T-helper 1 cell treated with Interleukin-12 subunit alpha and Interleukin-12 subunit beta and Interleukin-4 antibody, amounts not matched to agents 30 ng/mL and 1 ng/mL, for 36 hours (primary cell): Measurements from ENCODE around the gene E2F7. TPM values are rescaled to one million over a fixed set of nuclear protein-coding genes. Genes with fewer than 3 reads are reported as not detected.

Experiments used
- total RNA-seq: library from RNA; stranded (reverse); gene quantifications from 2 replicates; pipeline ENCODE4 v1.2.3, GENCODE V29; 2022

Gene E2F7
- total RNA-seq, 1 donor from 2014 or later, result 15.1 TPM

Other genes with a start within 250 kb of the E2F7 start
- 0.39 and 0.41 TPM in 2 replicates for gene CSRP2, start 186.6 kb downstream of the E2F7 start, total RNA-seq